ENCODE measurements around the gene ANGPTL4. TPM values are rescaled to one million over a fixed set of nuclear protein-coding genes. Genes with fewer than 3 reads are reported as not detected.

ANGPTL4 gene
- total RNA-seq, 1 donor from 2014 or later = 22.4 TPM

- no peak for DNase-seq (ENCODE audit: low read depth)
- no peak for TF ChIP-seq CTCF (IDR thresholded peaks at IDR 0.05; ENCODE audit: insufficient read depth, low read length, poor library complexity, severe bottlenecking)
- H3K4me3 ChIP-seq (ENCODE audit: low read depth, low read length) = no peak overlapping the region
- H3K27me3 ChIP-seq (ENCODE audit: control insufficient read depth, insufficient read depth, low read length) = peaks cover 4% of the 10 kb centered on the region
- H3K36me3 ChIP-seq (ENCODE audit: control insufficient read depth, insufficient read depth, low read length) = no peaks in the 10 kb centered on the region
Measured at GRCh38 chr19:8325454-8325853, 38.5 kb upstream of the ANGPTL4 start.

- TF ChIP-seq CTCF (IDR thresholded peaks at IDR 0.05; ENCODE audit: insufficient read depth, low read length, poor library complexity, severe bottlenecking) = no peak
- Histone ChIP-seq H3K4me3 (ENCODE audit: low read depth, low read length) (no peak overlapping the region), H3K27me3 (ENCODE audit: control insufficient read depth, insufficient read depth, low read length) (peaks cover 25% of the 10 kb centered on the region), H3K36me3 (ENCODE audit: control insufficient read depth, insufficient read depth, low read length) (no peaks in the 10 kb centered on the region)
- no peak for DNase-seq (ENCODE audit: low read depth)
Measured at GRCh38 chr19:8329996-8330395, 34.0 kb upstream of the ANGPTL4 start.

- DNase-seq (ENCODE audit: low read depth) = no peak
- TF ChIP-seq CTCF (IDR thresholded peaks at IDR 0.05; ENCODE audit: insufficient read depth, low read length, poor library complexity, severe bottlenecking) = no peak
- Histone ChIP-seq H3K27me3 (ENCODE audit: control insufficient read depth, insufficient read depth, low read length) (peaks cover 35% of the 10 kb centered on the region), H3K4me3 (ENCODE audit: low read depth, low read length) (no peak overlapping the region), H3K36me3 (ENCODE audit: control insufficient read depth, insufficient read depth, low read length) (no peaks in the 10 kb centered on the region)
Measured at GRCh38 chr19:8331263-8331845, 32.6 kb upstream of the ANGPTL4 start.

- Histone ChIP-seq H3K27me3 (ENCODE audit: control insufficient read depth, insufficient read depth, low read length) (peaks cover 34% of the 10 kb centered on the region), H3K36me3 (ENCODE audit: control insufficient read depth, insufficient read depth, low read length) (no peaks in the 10 kb centered on the region), H3K4me3 (ENCODE audit: low read depth, low read length) (no peak overlapping the region)
- no peak for DNase-seq (ENCODE audit: low read depth)
- no peak for TF ChIP-seq CTCF (IDR thresholded peaks at IDR 0.05; ENCODE audit: insufficient read depth, low read length, poor library complexity, severe bottlenecking)
Measured at GRCh38 chr19:8332976-8333766, 30.8 kb upstream of the ANGPTL4 start.

- no peak for DNase-seq (ENCODE audit: low read depth)
- no peak for TF ChIP-seq CTCF (IDR thresholded peaks at IDR 0.05; ENCODE audit: insufficient read depth, low read length, poor library complexity, severe bottlenecking)
- H3K27me3 ChIP-seq (ENCODE audit: control insufficient read depth, insufficient read depth, low read length) = peaks cover 31% of the 10 kb centered on the region
- H3K36me3 ChIP-seq (ENCODE audit: control insufficient read depth, insufficient read depth, low read length) = no peaks in the 10 kb centered on the region
- no peak overlapping the region for H3K4me3 ChIP-seq (ENCODE audit: low read depth, low read length)
Measured at GRCh38 chr19:8333767-8334457, 30.0 kb upstream of the ANGPTL4 start.
